ENCODE measurements around the gene MAP4K3.

DNA sequence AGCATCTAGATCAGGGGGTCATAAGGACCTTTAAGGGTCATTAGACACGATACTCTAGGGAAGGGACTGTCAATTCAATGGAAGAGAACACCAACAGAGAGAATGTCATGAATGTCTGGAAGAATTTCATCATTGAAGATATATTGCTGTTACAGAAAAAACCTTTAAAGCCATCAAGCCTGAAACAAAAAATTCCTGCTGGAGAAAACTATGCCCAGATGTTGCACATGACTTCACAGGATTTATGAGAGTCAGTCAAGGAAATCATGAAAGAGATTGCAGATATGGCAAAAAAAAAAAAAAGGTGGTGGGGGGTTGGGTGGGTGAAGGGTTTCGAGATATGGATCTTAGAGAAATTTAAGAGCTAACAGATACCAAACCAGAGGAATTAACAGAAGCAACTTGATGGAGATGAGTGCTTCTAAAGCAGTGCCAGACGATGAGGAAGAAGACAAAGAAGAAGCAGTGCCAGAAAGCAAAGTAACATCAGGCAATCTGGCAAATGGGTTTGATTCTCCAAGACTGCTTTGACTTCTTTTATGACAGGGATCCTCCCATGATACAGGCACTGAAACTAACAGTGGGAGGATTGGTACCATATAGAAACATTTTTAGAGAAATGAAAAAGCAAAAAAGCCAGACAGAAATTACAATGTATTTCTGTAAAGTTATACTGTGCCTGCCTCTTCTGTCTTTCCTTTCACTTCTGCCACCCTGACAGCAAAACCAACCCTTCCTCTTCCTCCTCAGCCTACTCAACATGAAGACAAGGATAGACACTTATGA, 28.5 kb downstream of the MAP4K3 start:
- TF ChIP-seq CTCF (IDR thresholded peaks at IDR 0.05), result no peak
- TF ChIP-seq POLR2A (IDR thresholded peaks at IDR 0.05), result no peak
